Brain microvascular endothelial cell (primary cell): Measurements from ENCODE around the gene ST7.

Source experiments
- DNase-seq: peaks from one replicate; pipeline ENCODE4 v3.0.0-alpha.2; 2020
- H3K27ac ChIP-seq: fragments of 250-450 bp; sonication (Bioruptor Pico); 2 replicates; pipeline ENCODE4 v1.5.1; 2020; ENCODE audit warnings: mild to moderate bottlenecking, moderate library complexity
- H3K27me3 ChIP-seq: fragments of 250-450 bp; sonication (Bioruptor Pico); replicated peaks from 2 replicates; pipeline ENCODE4 v1.5.1; 2020; ENCODE audit warnings: mild to moderate bottlenecking
- H3K36me3 ChIP-seq: fragments of 250-450 bp; sonication (Bioruptor Pico); replicated peaks from 2 replicates; pipeline ENCODE4 v1.5.1; 2020; ENCODE audit warnings: mild to moderate bottlenecking
- H3K4me3 ChIP-seq: 2 replicates; pipeline ENCODE4 v1.5.1; 2011; ENCODE audit warnings: low read depth, mild to moderate bottlenecking, control low read depth, low read length, moderate library complexity
- in situ Hi-C: cut with HindIII; loops from 2 replicates; pipeline ENCODE4 v1.10.0; 2017; ENCODE audit warnings: low sequenced_read_pairs, low pct_ligation_motif_present
- TF ChIP-seq, protein P1 (sequence below): IDR thresholded peaks from 2 replicates; pipeline ENCODE4 v1.5.1; 2011; ENCODE audit warnings: low read depth, mild to moderate bottlenecking, moderate library complexity, low read length, control low read depth, inconsistent platforms; ENCODE audit errors: missing control alignments

Gene ST7

DNA sequence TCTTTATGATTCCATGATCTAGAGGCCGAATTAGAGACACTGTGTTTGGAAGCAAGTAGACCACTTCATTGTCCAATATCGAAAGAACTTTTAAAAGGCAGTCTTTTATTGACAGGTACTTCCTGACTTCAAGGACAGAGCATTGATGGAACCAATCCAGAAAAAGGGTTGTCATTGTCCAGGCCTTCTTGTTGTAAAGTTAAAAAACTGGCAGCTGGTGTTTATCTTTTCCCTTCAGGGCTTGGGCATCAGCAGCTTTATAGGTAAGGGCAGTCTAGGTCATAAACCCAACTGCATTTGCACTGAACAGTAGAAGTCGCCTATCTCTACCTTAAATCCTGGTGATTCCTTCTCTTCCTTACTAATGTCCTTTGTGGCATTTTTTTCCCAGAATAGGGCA lies 95.6 kb downstream of the ST7 start:
- TF ChIP-seq, protein P1, sequence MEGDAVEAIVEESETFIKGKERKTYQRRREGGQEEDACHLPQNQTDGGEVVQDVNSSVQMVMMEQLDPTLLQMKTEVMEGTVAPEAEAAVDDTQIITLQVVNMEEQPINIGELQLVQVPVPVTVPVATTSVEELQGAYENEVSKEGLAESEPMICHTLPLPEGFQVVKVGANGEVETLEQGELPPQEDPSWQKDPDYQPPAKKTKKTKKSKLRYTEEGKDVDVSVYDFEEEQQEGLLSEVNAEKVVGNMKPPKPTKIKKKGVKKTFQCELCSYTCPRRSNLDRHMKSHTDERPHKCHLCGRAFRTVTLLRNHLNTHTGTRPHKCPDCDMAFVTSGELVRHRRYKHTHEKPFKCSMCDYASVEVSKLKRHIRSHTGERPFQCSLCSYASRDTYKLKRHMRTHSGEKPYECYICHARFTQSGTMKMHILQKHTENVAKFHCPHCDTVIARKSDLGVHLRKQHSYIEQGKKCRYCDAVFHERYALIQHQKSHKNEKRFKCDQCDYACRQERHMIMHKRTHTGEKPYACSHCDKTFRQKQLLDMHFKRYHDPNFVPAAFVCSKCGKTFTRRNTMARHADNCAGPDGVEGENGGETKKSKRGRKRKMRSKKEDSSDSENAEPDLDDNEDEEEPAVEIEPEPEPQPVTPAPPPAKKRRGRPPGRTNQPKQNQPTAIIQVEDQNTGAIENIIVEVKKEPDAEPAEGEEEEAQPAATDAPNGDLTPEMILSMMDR, result no peak
- no peaks in the 10 kb centered on the region for H3K36me3 ChIP-seq
- no peak for DNase-seq
- no peaks in the 10 kb centered on the region for H3K27me3 ChIP-seq
- in situ Hi-C loops, result no loop called here
- no peak overlapping the region for H3K4me3 ChIP-seq
- H3K27ac ChIP-seq, result no peak overlapping the region

DNA sequence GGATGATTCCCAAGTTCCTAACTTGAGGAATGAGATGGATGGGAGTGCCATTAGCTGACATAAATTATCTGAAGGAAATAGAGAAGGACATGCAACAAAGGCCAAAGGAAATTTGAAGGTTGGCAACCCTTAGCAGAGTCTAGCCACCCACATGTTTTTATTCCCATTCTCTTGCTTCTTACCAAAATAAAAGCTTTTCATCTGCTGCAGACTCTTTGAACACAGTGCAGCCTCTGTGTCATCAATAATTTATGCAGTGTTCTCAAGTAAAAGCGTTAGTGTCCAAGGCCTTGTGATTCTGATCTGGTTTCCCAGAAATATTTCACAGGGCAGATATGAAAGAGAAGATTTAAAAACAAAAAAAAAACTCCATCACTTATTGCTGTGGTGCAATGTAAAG lies 98.5 kb downstream of the ST7 start:
- Histone ChIP-seq H3K27ac (no peak overlapping the region), H3K27me3 (no peaks in the 10 kb centered on the region), H3K4me3 (no peak overlapping the region), H3K36me3 (no peaks in the 10 kb centered on the region)
- TF ChIP-seq, protein P1, result no peak
- DNase-seq, result no peak
- in situ Hi-C loops, result no loop called here

DNA sequence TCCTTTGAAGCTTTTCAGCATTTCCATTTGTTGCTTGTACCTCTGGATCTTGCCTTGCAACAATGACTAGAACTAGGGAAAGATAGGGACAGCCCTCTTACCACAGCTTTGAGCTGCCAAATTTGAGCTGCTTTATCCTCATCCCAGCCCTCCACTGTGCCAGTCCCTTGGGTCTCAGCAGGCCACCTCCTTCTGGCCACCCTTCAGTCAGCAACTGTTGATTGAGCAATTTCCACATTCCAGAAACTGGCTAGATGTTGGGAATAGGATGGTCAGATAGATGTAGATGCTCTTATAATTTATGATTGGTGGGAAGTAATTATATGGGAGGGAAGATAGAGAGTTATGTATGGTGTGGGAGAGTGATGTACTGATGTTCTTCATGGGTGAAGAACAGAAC lies 100.1 kb downstream of the ST7 start:
- TF ChIP-seq, protein P1, result no peak
- in situ Hi-C loops, result no loop called here

DNA sequence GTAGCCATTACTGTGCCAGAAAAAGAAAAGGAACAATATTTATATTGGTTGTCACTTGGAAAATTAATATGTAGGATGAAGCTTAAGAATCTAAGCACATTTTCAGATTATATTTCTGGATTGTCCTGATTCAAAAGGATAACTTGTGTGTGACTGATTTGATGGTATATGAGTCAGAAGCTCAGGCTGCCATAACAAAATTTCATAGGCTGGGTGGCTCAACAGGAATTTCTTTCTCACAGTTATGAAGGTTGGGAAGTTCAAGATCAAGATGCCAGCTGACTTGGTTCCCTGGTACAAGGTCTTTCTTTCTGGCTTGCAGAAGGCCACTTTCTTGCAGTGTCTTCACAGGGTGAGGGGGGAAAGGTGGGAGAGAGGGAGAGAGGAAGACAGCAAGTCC lies 108.5 kb downstream of the ST7 start:
- Histone ChIP-seq H3K27ac (peak overlapping the region; percentile 86), H3K4me3 (no peak overlapping the region), H3K36me3 (no peaks in the 10 kb centered on the region), H3K27me3 (no peaks in the 10 kb centered on the region)
- peak; percentile 65 for DNase-seq
- TF ChIP-seq, protein P1, result no peak
- in situ Hi-C loops, result no loop called here

More for the DNA sequence above, 100.1 kb downstream of the ST7 start:
- H3K27ac ChIP-seq, result no peak overlapping the region
- no peak for DNase-seq
- no peaks in the 10 kb centered on the region for H3K27me3 ChIP-seq
- no peaks in the 10 kb centered on the region for H3K36me3 ChIP-seq
- no peak overlapping the region for H3K4me3 ChIP-seq

DNA sequence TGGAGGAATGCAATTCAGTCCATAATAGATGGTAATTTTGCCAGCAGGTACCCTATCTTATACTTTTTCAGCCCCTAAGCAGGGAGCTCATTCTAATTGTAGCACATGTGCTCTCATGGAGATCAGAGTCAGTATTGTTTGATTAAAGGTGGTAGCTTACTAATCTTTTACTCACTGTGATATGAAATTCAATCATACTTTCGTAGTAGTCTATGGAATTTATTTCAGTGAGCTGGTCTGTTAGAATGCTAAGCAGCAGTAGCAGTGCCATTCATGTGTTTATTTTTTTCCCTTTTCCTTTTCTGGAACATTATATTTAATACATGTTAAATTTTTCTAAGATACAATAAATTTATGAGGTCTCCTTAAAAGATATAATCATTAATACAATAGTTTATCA lies 109.0 kb downstream of the ST7 start:
- no peak for DNase-seq
- in situ Hi-C loops, result no loop called here
- TF ChIP-seq, protein P1, result no peak

DNA sequence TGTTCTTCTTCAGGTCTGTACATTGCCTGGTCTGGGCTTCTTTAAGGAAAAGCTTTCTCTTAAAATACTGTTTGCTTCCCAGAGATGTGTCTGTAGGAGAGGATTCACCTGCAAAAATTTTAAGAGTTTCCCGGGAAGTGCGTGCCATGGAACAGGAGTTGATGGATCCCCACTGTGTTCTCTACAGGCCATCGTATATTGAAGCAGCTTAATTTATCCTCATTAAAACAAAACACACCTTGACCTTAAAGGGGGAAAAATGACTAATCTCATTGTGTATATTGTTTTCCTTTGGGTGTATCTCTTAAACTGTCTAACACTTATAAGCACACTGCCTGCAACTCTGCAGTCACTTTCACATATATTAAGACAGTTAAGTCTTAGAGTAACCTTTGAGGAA lies 111.4 kb downstream of the ST7 start:
- DNase-seq, result no peak
- H3K4me3 ChIP-seq, result no peak overlapping the region
- in situ Hi-C loops, result no loop called here
- H3K36me3 ChIP-seq, result no peaks in the 10 kb centered on the region
- H3K27me3 ChIP-seq, result no peaks in the 10 kb centered on the region
- TF ChIP-seq, protein P1, result no peak
- no peak overlapping the region for H3K27ac ChIP-seq

More for the DNA sequence above, 109.0 kb downstream of the ST7 start:
- Histone ChIP-seq H3K27ac (peak overlapping the region; percentile 86), H3K4me3 (no peak overlapping the region), H3K27me3 (no peaks in the 10 kb centered on the region), H3K36me3 (no peaks in the 10 kb centered on the region)
